Panc1 (cell line): ENCODE data around the gene DOK5. TPM values are rescaled to one million over a fixed set of nuclear protein-coding genes. Genes with fewer than 3 reads are reported as not detected.

Source experiments
- ATAC-seq: fragments of 200-7000 bp; cut with Tn5 transposase; 2 replicates; pipeline ENCODE4 v1.9.1; 2020; ENCODE audit warnings: mild to moderate bottlenecking, moderate library complexity
- BruUV-seq: library from RNA; stranded (reverse); fragments of 400-500 nt; replicated peaks from 2 replicates; lab custom pipeline; 2021; lab: Mats Ljungman, UMichigan
- CTCF ChIA-PET: fragments of 300-600 bp; sonication (Branson Sonifier 250); formaldehyde crosslinking; loops from one replicate; lab custom pipeline; 2022; ENCODE audit warnings: antibody characterized with exemption; lab: Charles Lee
- POLR2A ChIA-PET: fragments of 300-600 bp; sonication (Branson Sonifier 250); formaldehyde crosslinking; loops from one replicate; lab custom pipeline; 2022; ENCODE audit warnings: antibody characterized with exemption; lab: Charles Lee
- DNase-seq: peaks from one replicate; pipeline ENCODE4 v3.0.0-alpha.2; 2010; ENCODE audit warnings: low read depth, low spot score
- H3K27ac ChIP-seq: 2 replicates; pipeline ENCODE4 v1.5.1; 2011; ENCODE audit warnings: mild to moderate bottlenecking, low read length, inconsistent platforms
- H3K27me3 ChIP-seq: fragments of 200-500 bp; sonication (Bioruptor generic); 2 replicates; pipeline ENCODE4 v1.6.0; 2014; ENCODE audit warnings: low read length, inconsistent platforms; ENCODE audit not compliant: control insufficient read depth, insufficient read depth
- H3K36me3 ChIP-seq: fragments of 200-500 bp; sonication (Bioruptor generic); 2 replicates; pipeline ENCODE4 v1.5.1; 2014; ENCODE audit warnings: inconsistent platforms, mild to moderate bottlenecking, low read length, moderate library complexity; ENCODE audit not compliant: control insufficient read depth, insufficient read depth
- H3K4me1 ChIP-seq: 2 replicates; pipeline ENCODE4 v1.5.1; 2011; ENCODE audit warnings: inconsistent platforms, mild to moderate bottlenecking, low read length, moderate library complexity; ENCODE audit not compliant: control insufficient read depth, insufficient read depth
- H3K4me3 ChIP-seq, 2 experiments: 2 replicates each; pipeline ENCODE4 v1.5.1; 2011 to 2012; ENCODE audit warnings: low read depth in 2 of 2, low read length in 2 of 2, mild to moderate bottlenecking in 2 of 2, inconsistent platforms in 1 of 2, moderate library complexity in 1 of 2
- H3K9me3 ChIP-seq: fragments of 200-500 bp; sonication (Bioruptor generic); 2 replicates; pipeline ENCODE4 v1.5.1; 2014; ENCODE audit warnings: low read depth, mild to moderate bottlenecking, inconsistent platforms, low read length, moderate library complexity; ENCODE audit not compliant: control insufficient read depth, insufficient read depth
- POLR2AphosphoS5 ChIP-seq: IDR thresholded peaks from 2 replicates; pipeline ENCODE4 v1.6.1; 2012; ENCODE audit warnings: mild to moderate bottlenecking, low read depth, low read length, moderate library complexity
- SIN3A ChIP-seq: IDR thresholded peaks from 2 replicates; pipeline ENCODE4 v1.6.1; 2012; ENCODE audit warnings: low read depth, mild to moderate bottlenecking, low read length, moderate library complexity, borderline replicate concordance; ENCODE audit not compliant: insufficient read depth
- TCF7L2 ChIP-seq: IDR thresholded peaks from 2 replicates; pipeline ENCODE4 v1.6.1; 2011; ENCODE audit warnings: mild to moderate bottlenecking, low read depth, low read length, inconsistent platforms
- in situ Hi-C: cut with HindIII; loops from 2 replicates; pipeline ENCODE4 v1.10.0; 2016; ENCODE audit warnings: low sequenced_read_pairs, low pct_unique_long_range_greater_than_20kb
- intact Hi-C: fragments of 100-400 bp; cut with micrococcal nuclease; formaldehyde crosslinking; loops from one replicate; pipeline ENCODE4 v1.10.0; 2022; ENCODE audit not compliant: unreplicated experiment
- total RNA-seq: library from RNA; stranded (reverse); gene quantifications from one replicate; pipeline ENCODE4 v1.2.1, GENCODE V29; 2021; ENCODE audit not compliant: unreplicated experiment
- TF ChIP-seq, protein P1 (sequence below), 2 experiments: IDR thresholded peaks; 2 replicates each; pipeline ENCODE4 v1.6.1; 2011 to 2012; ENCODE audit warnings: low read depth in 2 of 2, control low read depth in 1 of 2, low read length in 1 of 2, mild to moderate bottlenecking in 1 of 2, moderate library complexity in 1 of 2; ENCODE audit not compliant: insufficient read depth in 1 of 2
- TF ChIP-seq, protein P2 (sequence below): fragments of 450-650 bp; IDR thresholded peaks from 2 replicates; pipeline ENCODE4 v1.5.1; 2017; ENCODE audit warnings: mild to moderate bottlenecking

Gene DOK5
- total RNA-seq, 1 experiment from 2014 or later = 0.18 TPM

DNA sequence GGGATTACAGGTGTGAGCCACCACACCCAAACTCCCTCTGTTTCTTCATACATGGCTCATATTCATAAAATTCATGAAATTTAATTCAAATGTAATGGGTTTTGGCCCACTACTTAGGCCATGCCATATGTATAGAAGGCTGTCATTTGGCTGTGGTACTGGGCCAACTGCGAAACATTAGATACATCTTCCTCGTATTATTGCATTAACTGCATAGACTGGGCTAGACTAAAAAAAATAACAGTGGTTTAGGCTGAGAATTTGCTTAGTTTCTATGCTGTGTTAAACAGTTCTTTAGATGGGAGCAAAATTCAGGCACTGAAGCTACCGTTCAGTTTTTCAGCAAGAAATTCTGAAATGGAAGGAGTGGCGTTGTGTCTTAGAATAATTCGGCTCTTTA, 133.6 kb downstream of the DOK5 start:
- no peak for DNase-seq
- ChIA-PET POLR2A (no interaction called here), CTCF (interaction anchor here (0.6 kb wide), 1 partner anchor 356 kb away, joined by 5 read pairs; no protein-coding TSS in a partner anchor)
- Histone ChIP-seq H3K27me3 (no peaks in the 10 kb centered on the region; the same call in 1 of the 2 replicates), H3K4me3 (no peak overlapping the region), H3K27ac (no peak overlapping the region), H3K9me3 (no peaks in the 10 kb centered on the region), H3K4me1 (no peaks in the 10 kb centered on the region), H3K36me3 (no peaks in the 10 kb centered on the region)
- intact Hi-C loops = no loop called here
- in situ Hi-C loops = no loop called here
- no peak for TF ChIP-seq SIN3A
- TF ChIP-seq, protein P1, sequence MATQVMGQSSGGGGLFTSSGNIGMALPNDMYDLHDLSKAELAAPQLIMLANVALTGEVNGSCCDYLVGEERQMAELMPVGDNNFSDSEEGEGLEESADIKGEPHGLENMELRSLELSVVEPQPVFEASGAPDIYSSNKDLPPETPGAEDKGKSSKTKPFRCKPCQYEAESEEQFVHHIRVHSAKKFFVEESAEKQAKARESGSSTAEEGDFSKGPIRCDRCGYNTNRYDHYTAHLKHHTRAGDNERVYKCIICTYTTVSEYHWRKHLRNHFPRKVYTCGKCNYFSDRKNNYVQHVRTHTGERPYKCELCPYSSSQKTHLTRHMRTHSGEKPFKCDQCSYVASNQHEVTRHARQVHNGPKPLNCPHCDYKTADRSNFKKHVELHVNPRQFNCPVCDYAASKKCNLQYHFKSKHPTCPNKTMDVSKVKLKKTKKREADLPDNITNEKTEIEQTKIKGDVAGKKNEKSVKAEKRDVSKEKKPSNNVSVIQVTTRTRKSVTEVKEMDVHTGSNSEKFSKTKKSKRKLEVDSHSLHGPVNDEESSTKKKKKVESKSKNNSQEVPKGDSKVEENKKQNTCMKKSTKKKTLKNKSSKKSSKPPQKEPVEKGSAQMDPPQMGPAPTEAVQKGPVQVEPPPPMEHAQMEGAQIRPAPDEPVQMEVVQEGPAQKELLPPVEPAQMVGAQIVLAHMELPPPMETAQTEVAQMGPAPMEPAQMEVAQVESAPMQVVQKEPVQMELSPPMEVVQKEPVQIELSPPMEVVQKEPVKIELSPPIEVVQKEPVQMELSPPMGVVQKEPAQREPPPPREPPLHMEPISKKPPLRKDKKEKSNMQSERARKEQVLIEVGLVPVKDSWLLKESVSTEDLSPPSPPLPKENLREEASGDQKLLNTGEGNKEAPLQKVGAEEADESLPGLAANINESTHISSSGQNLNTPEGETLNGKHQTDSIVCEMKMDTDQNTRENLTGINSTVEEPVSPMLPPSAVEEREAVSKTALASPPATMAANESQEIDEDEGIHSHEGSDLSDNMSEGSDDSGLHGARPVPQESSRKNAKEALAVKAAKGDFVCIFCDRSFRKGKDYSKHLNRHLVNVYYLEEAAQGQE (IDR thresholded peaks at IDR 0.05; ENCODE audit: insufficient read depth in 1 of 2, low read depth in 2 of 2, low read length in 1 of 2) = no peak
- TF ChIP-seq POLR2AphosphoS5 = no peak
- TF ChIP-seq, protein P2, sequence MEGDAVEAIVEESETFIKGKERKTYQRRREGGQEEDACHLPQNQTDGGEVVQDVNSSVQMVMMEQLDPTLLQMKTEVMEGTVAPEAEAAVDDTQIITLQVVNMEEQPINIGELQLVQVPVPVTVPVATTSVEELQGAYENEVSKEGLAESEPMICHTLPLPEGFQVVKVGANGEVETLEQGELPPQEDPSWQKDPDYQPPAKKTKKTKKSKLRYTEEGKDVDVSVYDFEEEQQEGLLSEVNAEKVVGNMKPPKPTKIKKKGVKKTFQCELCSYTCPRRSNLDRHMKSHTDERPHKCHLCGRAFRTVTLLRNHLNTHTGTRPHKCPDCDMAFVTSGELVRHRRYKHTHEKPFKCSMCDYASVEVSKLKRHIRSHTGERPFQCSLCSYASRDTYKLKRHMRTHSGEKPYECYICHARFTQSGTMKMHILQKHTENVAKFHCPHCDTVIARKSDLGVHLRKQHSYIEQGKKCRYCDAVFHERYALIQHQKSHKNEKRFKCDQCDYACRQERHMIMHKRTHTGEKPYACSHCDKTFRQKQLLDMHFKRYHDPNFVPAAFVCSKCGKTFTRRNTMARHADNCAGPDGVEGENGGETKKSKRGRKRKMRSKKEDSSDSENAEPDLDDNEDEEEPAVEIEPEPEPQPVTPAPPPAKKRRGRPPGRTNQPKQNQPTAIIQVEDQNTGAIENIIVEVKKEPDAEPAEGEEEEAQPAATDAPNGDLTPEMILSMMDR = no peak
- TF ChIP-seq TCF7L2 = no peak
- BruUV-seq = no TSS peak
- no peak for ATAC-seq

GRCh38 chr20:54611708-54612412, 136.5 kb downstream of the DOK5 start:
- H3K36me3 ChIP-seq = no peaks in the 10 kb centered on the region
- TF ChIP-seq, protein P1 (IDR thresholded peaks at IDR 0.05; ENCODE audit: insufficient read depth in 1 of 2, low read depth in 2 of 2, low read length in 1 of 2) = no peak
- TF ChIP-seq POLR2AphosphoS5 (no peak), SIN3A (no peak), TCF7L2 (no peak)
- TF ChIP-seq, protein P2 = no peak
- CTCF ChIA-PET = no interaction called here
- H3K4me3 ChIP-seq = no peak overlapping the region
- no peaks in the 10 kb centered on the region for H3K4me1 ChIP-seq
- ATAC-seq (no peak), DNase-seq (no peak)
- H3K9me3 ChIP-seq = no peaks in the 10 kb centered on the region
- in situ Hi-C loops (no loop called here), intact Hi-C loops (no loop called here)
- H3K27me3 ChIP-seq = no peaks in the 10 kb centered on the region; the same call in 1 of the 2 replicates
- POLR2A ChIA-PET = no interaction called here
- BruUV-seq = no TSS peak
- no peak overlapping the region for H3K27ac ChIP-seq
